Mucosa of descending colon (tissue), 3 donors: ENCODE results near the gene MRPL23. TPM values are rescaled to one million over a fixed set of nuclear protein-coding genes. Genes with fewer than 3 reads are reported as not detected.

Experiments used
- ATAC-seq: fragments of 200-7000 bp; cut with Tn5 transposase; one replicate; pipeline ENCODE4 v1.9.1; 2020; ENCODE audit warnings: mild to moderate bottlenecking, moderate library complexity
- DNase-seq, 3 donors: peaks; one replicate each; pipeline ENCODE4 v3.0.0-alpha.2; 2020
- H3K36me3 ChIP-seq: fragments of 200-600 bp; one replicate; pipeline ENCODE4 v1.8.0; 2021; ENCODE audit warnings: low read depth, mild to moderate bottlenecking
- H3K4me1 ChIP-seq: fragments of 200-600 bp; one replicate; pipeline ENCODE4 v1.8.0; 2021; ENCODE audit warnings: low read depth, mild to moderate bottlenecking
- H3K4me3 ChIP-seq: fragments of 200-600 bp; one replicate; pipeline ENCODE4 v1.8.0; 2021; ENCODE audit warnings: mild to moderate bottlenecking
- H3K9me3 ChIP-seq: fragments of 200-600 bp; one replicate; pipeline ENCODE4 v1.8.0; 2021; ENCODE audit warnings: mild to moderate bottlenecking
- CTCF ChIP-seq: fragments of 200-600 bp; IDR thresholded peaks from one replicate; pipeline ENCODE4 v1.8.0; 2022; ENCODE audit warnings: antibody characterized with exemption, mild to moderate bottlenecking
- intact Hi-C, 2 donors: fragments of 100-400 bp; cut with DNase I in 1 of 2; cut with micrococcal nuclease in 1 of 2; formaldehyde crosslinking; loops; one replicate each; pipeline versions ENCODE4 v1.11.0 to v1.11.1; 2022; cut with DNase I, micrococcal nuclease
- total RNA-seq, 3 donors: library from RNA; stranded (reverse); fragmentation: NEBNext Ultra II Directional in 2 of 3; extraction: Animal tissue kit (Norgen Biotek cat#: 25700) in 2 of 3; gene quantifications; one replicate each; pipeline versions ENCODE4 v1.2.1 to v1.2.4, GENCODE V29; 2021 to 2023
- donor health status: DM: no; HTN: no; CAD: no; lungs with moderate emphysema.
- donor health status: DM: no; HTN: no; CAD: no.
- donor health status: DM: no; HTN: yes; CAD: no.

The MRPL23 gene
- total RNA-seq, 3 donors from 2014 or later, result 42.5 to 105 (median 56.1) TPM

GRCh38 chr11:1923201-1923956, 23.8 kb upstream of the MRPL23 start:
- TF ChIP-seq CTCF, result no peak
- no peak for DNase-seq
- intact Hi-C loops, result no loop called here

GRCh38 chr11:1924181-1924580, 23.0 kb upstream of the MRPL23 start:
- intact Hi-C loops, result no loop called here
- Histone ChIP-seq H3K4me1 (no peaks in the 10 kb centered on the region), H3K4me3 (no peak overlapping the region), H3K36me3 (no peaks in the 10 kb centered on the region), H3K9me3 (no peaks in the 10 kb centered on the region)
- DNase-seq, result peak in 1 of 3 donors; percentile 12
- no peak for TF ChIP-seq CTCF
- no peak for ATAC-seq

More at GRCh38 chr11:1923201-1923956, 23.8 kb upstream of the MRPL23 start:
- H3K4me3 ChIP-seq, result no peak overlapping the region
- no peaks in the 10 kb centered on the region for H3K36me3 ChIP-seq
- no peaks in the 10 kb centered on the region for H3K4me1 ChIP-seq
- ATAC-seq, result no peak
- H3K9me3 ChIP-seq, result no peaks in the 10 kb centered on the region

- TF ChIP-seq CTCF, result no peak
- H3K4me3 ChIP-seq, result no peak overlapping the region
- no peaks in the 10 kb centered on the region for H3K9me3 ChIP-seq
- ATAC-seq, result no peak
- no peak for DNase-seq
- intact Hi-C loops, result no loop called here
- no peaks in the 10 kb centered on the region for H3K4me1 ChIP-seq
- no peaks in the 10 kb centered on the region for H3K36me3 ChIP-seq
Observed at GRCh38 chr11:1924646-1925372, 22.3 kb upstream of the MRPL23 start.

GRCh38 chr11:1925373-1926155, 21.6 kb upstream of the MRPL23 start:
- H3K4me1 ChIP-seq, result no peaks in the 10 kb centered on the region
- no peak for DNase-seq
- intact Hi-C loops, result no loop called here
- no peak for ATAC-seq
- no peak for TF ChIP-seq CTCF
- no peaks in the 10 kb centered on the region for H3K36me3 ChIP-seq
- H3K4me3 ChIP-seq, result no peak overlapping the region
- H3K9me3 ChIP-seq, result no peaks in the 10 kb centered on the region

- ATAC-seq (no peak), DNase-seq (no peak)
- no peak for TF ChIP-seq CTCF
- Histone ChIP-seq H3K4me3 (no peak overlapping the region), H3K9me3 (no peaks in the 10 kb centered on the region), H3K4me1 (no peaks in the 10 kb centered on the region), H3K36me3 (no peaks in the 10 kb centered on the region)
- intact Hi-C loops, result no loop called here
Observed at GRCh38 chr11:1926156-1927025, 20.7 kb upstream of the MRPL23 start.
